ENCODE results near the gene SLIT3.

DNA sequence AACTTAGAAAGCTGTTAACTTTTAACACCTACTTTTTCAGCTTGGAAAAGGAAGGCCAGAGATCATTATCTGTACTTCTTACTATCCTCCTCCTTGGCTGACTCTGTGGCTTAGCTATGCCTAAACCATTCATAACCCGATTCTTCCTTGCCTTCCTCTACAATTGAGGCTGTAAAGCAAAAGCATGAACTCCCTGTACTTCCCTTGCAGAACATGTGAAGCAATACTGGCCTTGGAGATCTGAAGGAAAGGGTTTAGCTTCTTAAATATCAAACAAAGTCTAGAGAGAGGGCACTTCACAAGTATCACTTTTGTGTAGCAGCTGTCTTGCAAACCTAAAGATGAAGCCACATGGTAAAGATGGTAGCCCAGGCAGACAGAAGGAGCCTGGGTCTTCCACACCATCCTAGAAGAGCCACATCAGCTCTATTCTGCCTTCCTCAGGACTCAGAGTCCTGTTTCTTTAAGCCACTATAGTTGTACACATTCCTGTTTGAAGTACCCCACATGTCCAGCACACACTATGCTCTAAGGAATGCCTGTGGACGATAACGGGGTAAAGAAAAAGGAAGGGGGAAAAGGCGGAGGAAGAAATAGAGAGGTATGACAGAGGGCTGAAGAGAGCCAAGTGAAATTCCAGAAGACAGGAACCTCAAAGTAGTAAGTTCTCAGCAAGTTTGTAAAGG lies 169.2 kb downstream of the SLIT3 start:
- TF ChIP-seq CTCF (IDR thresholded peaks at IDR 0.05; ENCODE audit: extremely low read depth in 1 of 2, insufficient read depth in 1 of 2, low read depth in 1 of 2, low read length in 2 of 2) (no peak), MYC (IDR thresholded peaks at IDR 0.05; ENCODE audit: low read depth, low read length) (no peak)
